Stimulated activated effector memory CD8-positive, alpha-beta T cell treated with anti-CD3 and anti-CD28 coated beads, Interleukin-12 subunit alpha, Interleukin-12 subunit beta, amount 100 ng/mL, for 72 hours (primary cell): ENCODE measurements around the gene PRIMPOL.
A peak's percentile ranks its signal among the peaks of the same experiment; 100 is the strongest.

ENCODE experiments used
- ATAC-seq: fragments of 150-1000 bp; cut with Tn5 transposase; 2 replicates; pipeline ENCODE4 v1.10.0; 2021
- DNase-seq, 2 donors: peaks; one replicate each; pipeline ENCODE4 v3.0.0; 2021 to 2022; ENCODE audit warnings: low spot score in 2 of 2
- H3K27ac Mint-ChIP-seq: one replicate; pipeline ENCODE4 v1.8.0; 2022; ENCODE audit warnings: mild to moderate bottlenecking, mixed read lengths
- H3K36me3 Mint-ChIP-seq: one replicate; pipeline ENCODE4 v1.8.0; 2022; ENCODE audit warnings: mild to moderate bottlenecking, mixed read lengths
- H3K4me1 Mint-ChIP-seq: one replicate; pipeline ENCODE4 v1.8.0; 2022; ENCODE audit warnings: mixed read lengths
- H3K4me3 Mint-ChIP-seq: one replicate; pipeline ENCODE4 v1.8.0; 2022; ENCODE audit warnings: mild to moderate bottlenecking, mixed read lengths
- H3K9me3 Mint-ChIP-seq: one replicate; pipeline ENCODE4 v1.8.0; 2022; ENCODE audit warnings: mixed read lengths

The PRIMPOL gene

DNA sequence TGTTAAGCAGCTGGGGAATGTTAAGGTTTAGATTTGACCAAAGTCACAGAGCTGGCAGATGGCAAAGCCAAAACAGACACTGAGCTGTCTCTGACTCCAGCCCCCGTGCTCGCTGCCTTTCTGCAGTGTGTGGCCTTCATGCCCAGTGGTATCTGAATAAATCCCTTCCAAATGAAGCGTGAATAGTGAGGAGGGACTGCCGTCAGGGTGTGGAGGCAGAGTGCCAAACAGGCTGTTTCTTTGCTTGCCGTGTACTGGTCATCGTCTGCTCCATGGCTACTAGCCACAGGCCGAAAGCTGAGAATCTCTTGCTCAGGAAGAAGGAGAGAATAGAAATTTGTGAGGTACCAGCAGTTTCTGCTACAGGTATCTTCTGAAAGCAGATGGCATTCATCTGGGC lies 19.7 kb downstream of the PRIMPOL start:
- no peaks in the 10 kb centered on the region for H3K9me3 Mint-ChIP-seq
- H3K4me1 Mint-ChIP-seq, result peaks cover 25% of the 10 kb centered on the region
- DNase-seq, result no peak
- H3K4me3 Mint-ChIP-seq, result no peak overlapping the region
- peaks cover 37% of the 10 kb centered on the region for H3K36me3 Mint-ChIP-seq
- peak overlapping the region; percentile 80 for H3K27ac Mint-ChIP-seq
- ATAC-seq, result no peak

DNA sequence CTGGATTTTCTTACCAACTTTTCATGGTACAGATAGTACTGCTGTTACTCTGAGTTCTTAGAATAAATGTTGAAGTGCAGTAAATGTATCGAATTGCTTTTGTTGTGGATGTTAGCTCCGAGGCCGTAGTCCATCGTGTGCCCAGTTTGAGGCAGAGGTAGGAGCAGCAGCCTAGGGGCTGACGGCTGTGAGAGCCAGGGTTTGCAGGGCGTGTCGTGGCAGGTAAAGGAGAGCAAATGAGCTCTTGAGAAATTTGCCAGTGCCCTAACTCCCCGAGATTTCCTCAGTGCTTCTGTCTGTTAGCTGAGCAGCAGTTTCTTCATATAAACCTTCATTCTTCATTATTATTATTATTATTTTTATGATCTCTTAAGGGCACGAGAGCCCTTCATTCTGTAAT lies 21.6 kb downstream of the PRIMPOL start:
- no peak for ATAC-seq
- peaks cover 25% of the 10 kb centered on the region for H3K4me1 Mint-ChIP-seq
- no peaks in the 10 kb centered on the region for H3K9me3 Mint-ChIP-seq
- H3K4me3 Mint-ChIP-seq, result no peak overlapping the region
- H3K27ac Mint-ChIP-seq, result no peak overlapping the region
- peaks cover 43% of the 10 kb centered on the region for H3K36me3 Mint-ChIP-seq
- no peak for DNase-seq

GRCh38 chr4:184672741-184673140 lies 23.2 kb downstream of the PRIMPOL start:
- no peak for ATAC-seq
- H3K4me3 Mint-ChIP-seq, result no peak overlapping the region
- peaks cover 24% of the 10 kb centered on the region for H3K4me1 Mint-ChIP-seq
- peaks cover 41% of the 10 kb centered on the region for H3K36me3 Mint-ChIP-seq
- no peaks in the 10 kb centered on the region for H3K9me3 Mint-ChIP-seq
- no peak overlapping the region for H3K27ac Mint-ChIP-seq
- DNase-seq, result no peak

- H3K36me3 Mint-ChIP-seq, result peaks cover 38% of the 10 kb centered on the region
- H3K9me3 Mint-ChIP-seq, result no peaks in the 10 kb centered on the region
- no peak for DNase-seq
- no peak overlapping the region for H3K4me3 Mint-ChIP-seq
- no peak overlapping the region for H3K27ac Mint-ChIP-seq
- ATAC-seq, result no peak
- H3K4me1 Mint-ChIP-seq, result peaks cover 11% of the 10 kb centered on the region
Observed at GRCh38 chr4:184674011-184674410, 24.5 kb downstream of the PRIMPOL start.

DNA sequence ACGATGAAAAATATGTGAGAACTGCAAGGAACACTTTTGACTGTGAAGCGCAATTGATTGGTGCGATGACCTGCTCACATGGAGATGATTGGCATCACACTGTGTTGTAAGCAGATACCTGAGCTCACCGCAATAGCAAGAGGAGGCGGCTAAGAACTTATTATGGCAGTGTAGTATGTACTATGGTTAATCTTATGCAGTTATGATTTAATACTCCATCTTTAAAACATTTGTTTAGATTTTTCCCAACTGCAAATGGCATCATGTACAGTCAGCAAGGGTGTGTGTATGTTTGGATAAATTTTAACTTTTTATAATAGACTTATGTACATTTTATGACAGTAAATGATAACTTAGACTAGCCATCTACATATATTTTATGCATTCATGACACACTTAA lies 25.5 kb downstream of the PRIMPOL start:
- H3K27ac Mint-ChIP-seq, result no peak overlapping the region
- no peak overlapping the region for H3K4me3 Mint-ChIP-seq
- H3K36me3 Mint-ChIP-seq, result peaks cover 35% of the 10 kb centered on the region
- H3K9me3 Mint-ChIP-seq, result no peaks in the 10 kb centered on the region
- ATAC-seq (no peak), DNase-seq (no peak)
- H3K4me1 Mint-ChIP-seq, result peaks cover under 1% of the 10 kb centered on the region

DNA sequence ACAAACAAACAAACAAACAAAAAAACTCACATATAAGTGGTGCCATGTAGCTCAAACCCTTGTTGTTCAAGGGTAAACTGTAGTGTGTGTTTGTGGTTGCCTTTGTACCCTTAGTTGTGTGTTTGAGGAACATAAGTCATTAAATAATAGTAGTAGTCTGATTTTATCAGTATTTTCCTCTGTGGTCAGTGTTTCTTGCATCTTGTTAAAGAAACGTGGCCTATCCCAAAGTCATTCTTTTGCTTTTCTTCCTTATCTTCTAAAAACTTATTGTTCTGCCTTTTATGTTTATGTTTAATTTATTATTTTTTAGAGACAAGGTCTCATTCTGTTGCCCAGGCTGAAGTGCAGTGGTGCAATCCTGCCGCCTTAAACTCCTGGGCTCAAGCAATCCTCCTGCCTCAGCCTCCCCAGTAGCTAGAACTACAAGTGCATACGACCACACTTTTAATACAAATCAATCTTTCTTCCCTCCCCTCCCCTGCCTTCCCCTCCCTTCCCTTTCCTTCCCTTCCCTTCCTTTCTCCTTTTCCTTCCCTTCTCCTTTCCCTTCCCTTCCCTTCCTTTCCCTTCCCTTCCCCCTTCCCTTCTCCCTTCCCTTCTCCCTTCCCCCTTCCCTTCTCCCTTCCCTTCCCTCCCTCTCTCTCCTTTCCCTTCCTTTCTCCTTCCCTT lies 26.4 kb downstream of the PRIMPOL start:
- Mint-ChIP-seq H3K36me3 (peaks cover 35% of the 10 kb centered on the region), H3K27ac (no peak overlapping the region), H3K4me1 (no peaks in the 10 kb centered on the region), H3K9me3 (no peaks in the 10 kb centered on the region), H3K4me3 (no peak overlapping the region)
- ATAC-seq (no peak), DNase-seq (no peak)

- DNase-seq, result no peak
- ATAC-seq, result no peak
- no peak overlapping the region for H3K27ac Mint-ChIP-seq
- H3K4me3 Mint-ChIP-seq, result no peak overlapping the region
- peaks cover 19% of the 10 kb centered on the region for H3K36me3 Mint-ChIP-seq
- H3K9me3 Mint-ChIP-seq, result no peaks in the 10 kb centered on the region
- peaks cover 8% of the 10 kb centered on the region for H3K4me1 Mint-ChIP-seq
Observed at GRCh38 chr4:184680698-184681097, 31.2 kb downstream of the PRIMPOL start.

GRCh38 chr4:184681916-184682315 lies 32.4 kb downstream of the PRIMPOL start:
- no peaks in the 10 kb centered on the region for H3K9me3 Mint-ChIP-seq
- peaks cover 18% of the 10 kb centered on the region for H3K36me3 Mint-ChIP-seq
- H3K4me1 Mint-ChIP-seq, result peaks cover 8% of the 10 kb centered on the region
- H3K27ac Mint-ChIP-seq, result no peak overlapping the region
- DNase-seq (no peak), ATAC-seq (no peak)
- H3K4me3 Mint-ChIP-seq, result no peak overlapping the region

GRCh38 chr4:184684491-184685189 lies 35.1 kb downstream of the PRIMPOL start:
- no peak for DNase-seq
- Mint-ChIP-seq H3K4me3 (no peak overlapping the region), H3K27ac (no peak overlapping the region), H3K36me3 (peaks cover 18% of the 10 kb centered on the region), H3K9me3 (no peaks in the 10 kb centered on the region), H3K4me1 (peaks cover 8% of the 10 kb centered on the region)
- no peak for ATAC-seq

GRCh38 chr4:184688005-184688404 lies 38.5 kb downstream of the PRIMPOL start:
- ATAC-seq, result no peak
- H3K4me1 Mint-ChIP-seq, result peaks cover 8% of the 10 kb centered on the region
- no peak for DNase-seq
- H3K27ac Mint-ChIP-seq, result no peak overlapping the region
- no peaks in the 10 kb centered on the region for H3K9me3 Mint-ChIP-seq
- no peak overlapping the region for H3K4me3 Mint-ChIP-seq
- peaks cover 32% of the 10 kb centered on the region for H3K36me3 Mint-ChIP-seq

DNA sequence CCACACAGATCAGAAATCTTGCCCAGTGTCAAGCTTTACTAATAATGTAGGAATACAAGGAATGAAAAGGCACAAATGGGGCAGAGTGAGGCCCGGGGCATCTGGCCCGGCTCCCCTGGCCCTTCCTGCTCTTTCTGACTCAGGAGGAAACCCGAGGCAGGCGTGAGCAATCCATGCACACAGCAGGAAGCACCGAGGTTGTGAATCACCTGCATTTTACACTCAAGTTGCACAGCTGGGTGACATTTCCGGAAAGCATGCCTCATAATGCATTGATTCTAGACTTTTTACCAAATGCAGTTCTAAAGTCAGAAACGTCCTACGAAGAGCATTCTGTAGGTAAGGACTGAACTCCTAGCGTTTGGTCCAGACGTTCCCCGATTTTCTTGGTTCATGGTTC lies 38.9 kb downstream of the PRIMPOL start:
- no peak for DNase-seq
- no peaks in the 10 kb centered on the region for H3K9me3 Mint-ChIP-seq
- ATAC-seq, result peak; percentile 73
- H3K36me3 Mint-ChIP-seq, result peaks cover 33% of the 10 kb centered on the region
- H3K27ac Mint-ChIP-seq, result no peak overlapping the region
- no peak overlapping the region for H3K4me3 Mint-ChIP-seq
- H3K4me1 Mint-ChIP-seq, result peaks cover 8% of the 10 kb centered on the region

GRCh38 chr4:184689681-184690080 lies 40.1 kb downstream of the PRIMPOL start:
- no peaks in the 10 kb centered on the region for H3K9me3 Mint-ChIP-seq
- peaks cover 40% of the 10 kb centered on the region for H3K36me3 Mint-ChIP-seq
- ATAC-seq, result no peak
- no peak overlapping the region for H3K27ac Mint-ChIP-seq
- H3K4me1 Mint-ChIP-seq, result peaks cover 2% of the 10 kb centered on the region
- DNase-seq, result no peak
- no peak overlapping the region for H3K4me3 Mint-ChIP-seq

- H3K36me3 Mint-ChIP-seq, result peaks cover 66% of the 10 kb centered on the region
- ATAC-seq, result no peak
Observed at GRCh38 chr4:184693056-184693455, 43.5 kb downstream of the PRIMPOL start.

GRCh38 chr4:184694412-184694956 lies 44.9 kb downstream of the PRIMPOL start:
- H3K9me3 Mint-ChIP-seq, result no peaks in the 10 kb centered on the region
- no peak overlapping the region for H3K27ac Mint-ChIP-seq
- no peak overlapping the region for H3K4me3 Mint-ChIP-seq
- H3K36me3 Mint-ChIP-seq, result peaks cover 71% of the 10 kb centered on the region
- H3K4me1 Mint-ChIP-seq, result no peaks in the 10 kb centered on the region
- DNase-seq (no peak), ATAC-seq (no peak)

More at GRCh38 chr4:184693056-184693455, 43.5 kb downstream of the PRIMPOL start:
- Mint-ChIP-seq H3K4me3 (no peak overlapping the region), H3K9me3 (no peaks in the 10 kb centered on the region), H3K27ac (no peak overlapping the region), H3K4me1 (no peaks in the 10 kb centered on the region)
- DNase-seq, result no peak

DNA sequence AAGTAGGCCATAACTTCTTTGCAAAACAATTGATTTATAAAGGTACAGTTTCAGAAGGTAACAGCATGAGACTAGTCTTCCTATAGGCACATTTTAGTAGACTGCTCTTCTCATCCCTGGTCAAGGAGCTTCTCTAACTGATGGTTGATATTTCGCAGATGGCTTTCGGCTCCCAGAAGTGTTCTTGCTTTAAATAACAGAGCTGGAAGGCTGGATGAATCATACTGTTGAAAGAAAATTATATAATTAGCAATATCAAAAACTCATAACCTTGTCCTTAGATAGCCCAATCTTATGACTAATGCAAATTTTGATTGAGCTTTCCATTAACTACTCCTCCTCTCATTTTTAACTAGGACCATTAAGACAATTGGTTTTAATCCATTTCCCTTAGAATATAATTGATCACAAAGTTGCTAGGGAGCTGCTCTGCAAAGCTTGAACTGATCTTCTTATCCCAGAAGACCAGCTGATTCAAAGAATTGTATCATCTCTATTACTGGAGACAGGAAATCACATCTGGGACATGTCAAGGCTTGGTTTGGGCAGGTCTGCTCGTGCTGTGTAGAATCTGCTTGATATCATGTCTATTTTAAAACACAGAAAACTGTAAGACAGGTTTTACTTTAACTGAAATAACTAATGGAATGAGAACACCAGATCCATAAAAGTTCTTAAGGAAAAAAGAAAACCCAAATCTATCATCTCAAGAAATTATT lies 45.8 kb downstream of the PRIMPOL start:
- peaks cover 71% of the 10 kb centered on the region for H3K36me3 Mint-ChIP-seq
- no peaks in the 10 kb centered on the region for H3K9me3 Mint-ChIP-seq
- no peak overlapping the region for H3K4me3 Mint-ChIP-seq
- H3K4me1 Mint-ChIP-seq, result no peaks in the 10 kb centered on the region
- H3K27ac Mint-ChIP-seq, result no peak overlapping the region
- DNase-seq, result no peak
- no peak for ATAC-seq
